ENCODE data around the gene TTYH1.

DNA sequence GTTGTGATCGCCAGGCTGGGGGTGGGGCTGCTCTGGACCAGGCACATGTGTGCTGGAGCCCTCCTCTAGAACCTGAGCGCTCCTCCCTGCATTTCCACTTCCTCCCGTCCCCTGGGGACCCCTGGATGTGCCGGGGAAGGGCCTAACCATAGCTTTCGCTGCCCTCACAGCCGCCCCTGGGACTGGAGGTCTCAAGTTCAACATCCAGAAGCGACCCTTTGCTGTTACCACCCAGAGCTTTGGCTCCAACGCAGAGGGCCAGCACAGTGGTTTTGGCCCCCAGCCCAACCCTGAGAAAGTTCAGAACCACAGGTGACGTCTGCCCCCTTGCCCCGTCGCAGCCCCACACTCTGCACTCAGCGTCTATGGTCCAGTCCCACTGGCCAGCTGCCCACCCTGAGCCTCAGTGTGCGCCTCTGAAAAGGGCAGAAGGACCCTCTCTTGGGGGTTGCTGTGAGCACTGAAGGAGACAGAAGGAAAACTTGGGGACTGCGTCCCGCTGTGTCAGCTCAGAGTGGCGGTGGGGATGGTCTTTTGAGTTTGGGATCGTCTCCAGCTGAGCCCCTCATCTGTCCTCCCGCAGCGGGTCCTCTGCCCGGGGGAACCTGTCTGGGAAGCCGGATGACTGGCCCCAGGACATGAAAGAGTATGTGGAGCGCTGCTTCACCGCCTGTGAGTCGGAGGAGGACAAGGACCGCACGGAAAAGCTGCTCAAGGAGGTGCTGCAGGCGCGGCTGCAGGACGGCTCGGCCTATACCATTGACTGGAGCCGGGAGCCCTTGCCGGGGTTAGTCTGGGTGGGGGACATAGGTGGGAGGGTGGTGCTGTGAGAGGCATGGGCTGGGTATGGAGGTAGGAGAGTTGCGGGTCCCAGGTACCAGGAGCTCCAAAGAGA, 39.8 kb downstream of the TTYH1 start:
- no peak for TF ChIP-seq L3MBTL2 (IDR thresholded peaks at IDR 0.05)
- no peak for TF ChIP-seq ETV1 (tag; conservative IDR thresholded peaks at IDR 0.05; ENCODE audit: low read depth)
- TF ChIP-seq, protein P1, sequence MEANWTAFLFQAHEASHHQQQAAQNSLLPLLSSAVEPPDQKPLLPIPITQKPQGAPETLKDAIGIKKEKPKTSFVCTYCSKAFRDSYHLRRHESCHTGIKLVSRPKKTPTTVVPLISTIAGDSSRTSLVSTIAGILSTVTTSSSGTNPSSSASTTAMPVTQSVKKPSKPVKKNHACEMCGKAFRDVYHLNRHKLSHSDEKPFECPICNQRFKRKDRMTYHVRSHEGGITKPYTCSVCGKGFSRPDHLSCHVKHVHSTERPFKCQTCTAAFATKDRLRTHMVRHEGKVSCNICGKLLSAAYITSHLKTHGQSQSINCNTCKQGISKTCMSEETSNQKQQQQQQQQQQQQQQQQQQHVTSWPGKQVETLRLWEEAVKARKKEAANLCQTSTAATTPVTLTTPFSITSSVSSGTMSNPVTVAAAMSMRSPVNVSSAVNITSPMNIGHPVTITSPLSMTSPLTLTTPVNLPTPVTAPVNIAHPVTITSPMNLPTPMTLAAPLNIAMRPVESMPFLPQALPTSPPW (CRISPR knock-in tag; IDR thresholded peaks at IDR 0.05), result no peak
- TF ChIP-seq, protein P2, sequence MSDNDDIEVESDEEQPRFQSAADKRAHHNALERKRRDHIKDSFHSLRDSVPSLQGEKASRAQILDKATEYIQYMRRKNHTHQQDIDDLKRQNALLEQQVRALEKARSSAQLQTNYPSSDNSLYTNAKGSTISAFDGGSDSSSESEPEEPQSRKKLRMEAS (CRISPR knock-in tag; IDR thresholded peaks at IDR 0.05), result no peak
- TF ChIP-seq NR2F6 (CRISPR knock-in tag; IDR thresholded peaks at IDR 0.05), result no peak
- no peak for TF ChIP-seq FOXP1 (CRISPR knock-in tag; IDR thresholded peaks at IDR 0.05)
- no peak for TF ChIP-seq HIVEP1 (CRISPR knock-in tag; IDR thresholded peaks at IDR 0.05)
- TF ChIP-seq POLR2AphosphoS5 (IDR thresholded peaks at IDR 0.05; ENCODE audit: control insufficient read depth, insufficient read depth, low read depth, low read length), result no peak; the same call in 1 of the 2 replicates
- TF ChIP-seq, protein P3, sequence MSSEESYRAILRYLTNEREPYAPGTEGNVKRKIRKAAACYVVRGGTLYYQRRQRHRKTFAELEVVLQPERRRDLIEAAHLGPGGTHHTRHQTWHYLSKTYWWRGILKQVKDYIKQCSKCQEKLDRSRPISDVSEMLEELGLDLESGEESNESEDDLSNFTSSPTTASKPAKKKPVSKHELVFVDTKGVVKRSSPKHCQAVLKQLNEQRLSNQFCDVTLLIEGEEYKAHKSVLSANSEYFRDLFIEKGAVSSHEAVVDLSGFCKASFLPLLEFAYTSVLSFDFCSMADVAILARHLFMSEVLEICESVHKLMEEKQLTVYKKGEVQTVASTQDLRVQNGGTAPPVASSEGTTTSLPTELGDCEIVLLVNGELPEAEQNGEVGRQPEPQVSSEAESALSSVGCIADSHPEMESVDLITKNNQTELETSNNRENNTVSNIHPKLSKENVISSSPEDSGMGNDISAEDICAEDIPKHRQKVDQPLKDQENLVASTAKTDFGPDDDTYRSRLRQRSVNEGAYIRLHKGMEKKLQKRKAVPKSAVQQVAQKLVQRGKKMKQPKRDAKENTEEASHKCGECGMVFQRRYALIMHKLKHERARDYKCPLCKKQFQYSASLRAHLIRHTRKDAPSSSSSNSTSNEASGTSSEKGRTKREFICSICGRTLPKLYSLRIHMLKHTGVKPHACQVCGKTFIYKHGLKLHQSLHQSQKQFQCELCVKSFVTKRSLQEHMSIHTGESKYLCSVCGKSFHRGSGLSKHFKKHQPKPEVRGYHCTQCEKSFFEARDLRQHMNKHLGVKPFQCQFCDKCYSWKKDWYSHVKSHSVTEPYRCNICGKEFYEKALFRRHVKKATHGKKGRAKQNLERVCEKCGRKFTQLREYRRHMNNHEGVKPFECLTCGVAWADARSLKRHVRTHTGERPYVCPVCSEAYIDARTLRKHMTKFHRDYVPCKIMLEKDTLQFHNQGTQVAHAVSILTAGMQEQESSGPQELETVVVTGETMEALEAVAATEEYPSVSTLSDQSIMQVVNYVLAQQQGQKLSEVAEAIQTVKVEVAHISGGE (CRISPR knock-in tag; IDR thresholded peaks at IDR 0.05), result no peak
- TF ChIP-seq RFX1 (IDR thresholded peaks at IDR 0.05), result no peak
- no peak for TF ChIP-seq ZNF24 (IDR thresholded peaks at IDR 0.05)

Data from K562 (cell line).